GM12865 (cell line): ENCODE results near the gene GYPC.

ENCODE experiments used
- DNase-seq: peaks from one replicate; pipeline ENCODE4 v3.0.0; 2010; ENCODE audit warnings: low read depth
- H3K4me3 ChIP-seq: 2 replicates; pipeline ENCODE4 v1.5.1; 2011; ENCODE audit warnings: mild to moderate bottlenecking, low read depth, low read length, control low read depth
- TF ChIP-seq, protein P1 (sequence below): IDR thresholded peaks from 2 replicates; pipeline ENCODE4 v1.5.1; 2011; ENCODE audit warnings: low read length, control low read depth, low read depth, inconsistent platforms; ENCODE audit not compliant: insufficient read depth; ENCODE audit errors: missing control alignments

GYPC gene

GRCh38 chr2:126719833-126720351, 63.9 kb downstream of the GYPC start:
- TF ChIP-seq, protein P1, sequence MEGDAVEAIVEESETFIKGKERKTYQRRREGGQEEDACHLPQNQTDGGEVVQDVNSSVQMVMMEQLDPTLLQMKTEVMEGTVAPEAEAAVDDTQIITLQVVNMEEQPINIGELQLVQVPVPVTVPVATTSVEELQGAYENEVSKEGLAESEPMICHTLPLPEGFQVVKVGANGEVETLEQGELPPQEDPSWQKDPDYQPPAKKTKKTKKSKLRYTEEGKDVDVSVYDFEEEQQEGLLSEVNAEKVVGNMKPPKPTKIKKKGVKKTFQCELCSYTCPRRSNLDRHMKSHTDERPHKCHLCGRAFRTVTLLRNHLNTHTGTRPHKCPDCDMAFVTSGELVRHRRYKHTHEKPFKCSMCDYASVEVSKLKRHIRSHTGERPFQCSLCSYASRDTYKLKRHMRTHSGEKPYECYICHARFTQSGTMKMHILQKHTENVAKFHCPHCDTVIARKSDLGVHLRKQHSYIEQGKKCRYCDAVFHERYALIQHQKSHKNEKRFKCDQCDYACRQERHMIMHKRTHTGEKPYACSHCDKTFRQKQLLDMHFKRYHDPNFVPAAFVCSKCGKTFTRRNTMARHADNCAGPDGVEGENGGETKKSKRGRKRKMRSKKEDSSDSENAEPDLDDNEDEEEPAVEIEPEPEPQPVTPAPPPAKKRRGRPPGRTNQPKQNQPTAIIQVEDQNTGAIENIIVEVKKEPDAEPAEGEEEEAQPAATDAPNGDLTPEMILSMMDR, result no peak
- no peak for DNase-seq
- no peak overlapping the region for H3K4me3 ChIP-seq

DNA sequence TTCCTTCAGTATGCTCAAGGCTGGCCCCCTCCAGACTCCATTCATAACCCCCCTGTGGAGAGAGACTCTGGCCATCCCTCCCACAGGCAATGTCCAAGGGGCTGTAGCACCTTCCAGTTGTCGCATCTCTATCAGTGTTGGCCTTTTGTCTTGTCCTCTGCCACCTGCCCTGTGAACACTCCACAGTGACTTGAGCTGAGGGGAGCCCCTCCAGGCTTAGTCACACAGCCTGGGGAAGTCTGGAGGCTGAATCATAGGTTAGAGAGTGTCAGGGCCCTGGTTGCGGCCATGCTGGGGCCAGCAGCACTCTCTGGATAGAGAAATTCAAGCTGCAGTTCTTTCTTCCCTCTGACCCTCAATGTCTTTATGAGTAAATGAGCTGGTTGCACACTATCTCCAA, 64.7 kb downstream of the GYPC start:
- TF ChIP-seq, protein P1, result no peak

GRCh38 chr2:126722081-126722480, 66.1 kb downstream of the GYPC start:
- H3K4me3 ChIP-seq, result no peak overlapping the region
- DNase-seq, result no peak
- TF ChIP-seq, protein P1, result no peak

More for the DNA sequence above, 64.7 kb downstream of the GYPC start:
- H3K4me3 ChIP-seq, result no peak overlapping the region
- DNase-seq, result no peak

DNA sequence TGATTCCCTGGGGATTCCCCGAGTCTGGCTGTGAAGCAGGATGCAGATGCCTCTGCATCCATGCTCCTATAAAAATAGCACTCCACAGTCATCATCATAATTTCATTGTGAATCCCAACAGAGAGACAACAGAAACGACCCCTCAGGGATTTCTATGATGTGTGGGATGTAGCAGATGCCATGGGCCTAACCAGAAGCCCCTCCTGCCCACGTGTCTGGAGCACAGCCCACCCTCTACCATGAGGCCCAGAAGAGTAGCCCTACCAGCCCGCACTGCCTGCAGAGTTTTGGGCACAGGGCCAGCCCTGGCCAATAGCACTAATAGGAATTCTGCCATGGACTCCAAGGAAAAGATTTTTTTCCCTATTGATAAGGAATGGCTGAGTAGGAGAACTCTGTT, 66.6 kb downstream of the GYPC start:
- H3K4me3 ChIP-seq, result no peak overlapping the region
- TF ChIP-seq, protein P1, result no peak
- DNase-seq, result no peak

- DNase-seq, result no peak
- TF ChIP-seq, protein P1, result no peak
- H3K4me3 ChIP-seq, result no peak overlapping the region
These were observed 67.4 kb downstream of the GYPC start for GRCh38 chr2:126723281-126723815.

GRCh38 chr2:126725580-126725979, 69.6 kb downstream of the GYPC start:
- H3K4me3 ChIP-seq, result no peak overlapping the region
- TF ChIP-seq, protein P1, result no peak
- no peak for DNase-seq

GRCh38 chr2:126729896-126730295, 73.9 kb downstream of the GYPC start:
- DNase-seq, result no peak
- TF ChIP-seq, protein P1, result no peak
- no peak overlapping the region for H3K4me3 ChIP-seq
